OCI-LY1 (cell line): ENCODE data around the gene CAMTA1.

Source experiments
- H2AFZ ChIP-seq: fragments of 200-600 bp; sonication (generic), shearing (Covaris generic); 2 replicates; pipeline ENCODE4 v1.6.0; 2014; ENCODE audit warnings: antibody characterized with exemption, mild to moderate bottlenecking, low read length
- H3F3A ChIP-seq: fragments of 200-600 bp; sonication (generic), shearing (Covaris generic); 2 replicates; pipeline ENCODE4 v1.6.0; 2014; ENCODE audit warnings: mild to moderate bottlenecking, antibody characterized with exemption, low read length, moderate library complexity; ENCODE audit not compliant: insufficient read depth
- H3K27ac ChIP-seq: fragments of 200-600 bp; sonication (generic); 2 replicates; pipeline ENCODE4 v1.5.1; 2014; ENCODE audit warnings: low read length, mixed run types, mild to moderate bottlenecking, low read depth; ENCODE audit not compliant: poor library complexity, severe bottlenecking
- H3K27me3 ChIP-seq: fragments of 200-600 bp; sonication (generic); 2 replicates; pipeline ENCODE4 v1.6.0; 2014; ENCODE audit warnings: antibody characterized with exemption, mild to moderate bottlenecking, low read length, moderate library complexity; ENCODE audit not compliant: insufficient read depth
- H3K36me3 ChIP-seq: fragments of 200-600 bp; sonication (generic); 2 replicates; pipeline ENCODE4 v1.6.1; 2014; ENCODE audit warnings: mild to moderate bottlenecking, antibody characterized with exemption, low read length, moderate library complexity, mixed read lengths; ENCODE audit not compliant: insufficient read depth
- H3K4me1 ChIP-seq: fragments of 200-600 bp; sonication (generic); 2 replicates; pipeline ENCODE4 v1.5.1; 2014; ENCODE audit warnings: mild to moderate bottlenecking, low read length, moderate library complexity; ENCODE audit not compliant: insufficient read depth, severe bottlenecking
- H3K4me2 ChIP-seq: fragments of 200-600 bp; sonication (generic), shearing (Covaris generic); 2 replicates; pipeline ENCODE4 v1.6.1; 2014; ENCODE audit warnings: low read length
- H3K4me3 ChIP-seq: fragments of 200-600 bp; sonication (generic); 2 replicates; pipeline ENCODE4 v1.5.1; 2014; ENCODE audit warnings: low read length, low read depth, mild to moderate bottlenecking, mixed read lengths; ENCODE audit not compliant: poor library complexity, severe bottlenecking
- H3K79me2 ChIP-seq: fragments of 200-600 bp; shearing (Covaris generic); 2 replicates; pipeline ENCODE4 v1.6.1; 2016; ENCODE audit warnings: mixed run types, low read length, mixed read lengths; ENCODE audit not compliant: insufficient read depth
- H3K9ac ChIP-seq: fragments of 200-600 bp; sonication (generic), shearing (Covaris generic); 2 replicates; pipeline ENCODE4 v1.6.1; 2014; ENCODE audit warnings: mild to moderate bottlenecking, low read length, mixed read lengths
- H3K9me2 ChIP-seq: fragments of 200-600 bp; sonication (generic), shearing (Covaris generic); 2 replicates; pipeline ENCODE4 v1.6.1; 2014; ENCODE audit warnings: low read depth, mild to moderate bottlenecking, low read length, mixed read lengths
- H3K9me3 ChIP-seq: fragments of 200-600 bp; shearing (Covaris generic); 2 replicates; pipeline ENCODE4 v1.6.1; 2014; ENCODE audit warnings: low read length, mixed read lengths
- H4K20me1 ChIP-seq: fragments of 200-600 bp; sonication (generic), shearing (Covaris generic); 2 replicates; pipeline ENCODE4 v1.6.0; 2016; ENCODE audit warnings: mild to moderate bottlenecking, low read length; ENCODE audit not compliant: insufficient read depth
- EZH2 ChIP-seq: fragments of 200-600 bp; sonication (generic), shearing (Covaris generic); IDR thresholded peaks from 2 replicates; pipeline ENCODE4 v1.8.0; 2017; ENCODE audit warnings: borderline replicate concordance, mixed run types, mild to moderate bottlenecking, antibody characterized with exemption, low read length, moderate library complexity, mixed read lengths
- TF ChIP-seq, protein P1 (sequence below): fragments of 200-600 bp; sonication (generic), shearing (Covaris generic); IDR thresholded peaks from 2 replicates; pipeline ENCODE4 v1.5.1; 2017; ENCODE audit warnings: mild to moderate bottlenecking, antibody characterized with exemption, low read length, moderate library complexity, mixed read lengths

The CAMTA1 gene

GRCh38 chr1:7348580-7348979, 563.3 kb downstream of the CAMTA1 start:
- Histone ChIP-seq H3K9ac (no peak overlapping the region), H3K4me2 (no peak overlapping the region), H4K20me1 (no peaks in the 10 kb centered on the region), H3K27me3 (peaks cover 3% of the 10 kb centered on the region; the same call in 1 of the 2 replicates), H3K9me2 (no peaks in the 10 kb centered on the region), H3F3A (no peaks in the 10 kb centered on the region), H3K79me2 (no peaks in the 10 kb centered on the region), H3K36me3 (no peaks in the 10 kb centered on the region), H3K4me3 (no peak overlapping the region), H2AFZ (no peak overlapping the region), H3K4me1 (no peaks in the 10 kb centered on the region), H3K9me3 (no peaks in the 10 kb centered on the region), H3K27ac (no peak overlapping the region)
- TF ChIP-seq, protein P1, sequence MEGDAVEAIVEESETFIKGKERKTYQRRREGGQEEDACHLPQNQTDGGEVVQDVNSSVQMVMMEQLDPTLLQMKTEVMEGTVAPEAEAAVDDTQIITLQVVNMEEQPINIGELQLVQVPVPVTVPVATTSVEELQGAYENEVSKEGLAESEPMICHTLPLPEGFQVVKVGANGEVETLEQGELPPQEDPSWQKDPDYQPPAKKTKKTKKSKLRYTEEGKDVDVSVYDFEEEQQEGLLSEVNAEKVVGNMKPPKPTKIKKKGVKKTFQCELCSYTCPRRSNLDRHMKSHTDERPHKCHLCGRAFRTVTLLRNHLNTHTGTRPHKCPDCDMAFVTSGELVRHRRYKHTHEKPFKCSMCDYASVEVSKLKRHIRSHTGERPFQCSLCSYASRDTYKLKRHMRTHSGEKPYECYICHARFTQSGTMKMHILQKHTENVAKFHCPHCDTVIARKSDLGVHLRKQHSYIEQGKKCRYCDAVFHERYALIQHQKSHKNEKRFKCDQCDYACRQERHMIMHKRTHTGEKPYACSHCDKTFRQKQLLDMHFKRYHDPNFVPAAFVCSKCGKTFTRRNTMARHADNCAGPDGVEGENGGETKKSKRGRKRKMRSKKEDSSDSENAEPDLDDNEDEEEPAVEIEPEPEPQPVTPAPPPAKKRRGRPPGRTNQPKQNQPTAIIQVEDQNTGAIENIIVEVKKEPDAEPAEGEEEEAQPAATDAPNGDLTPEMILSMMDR: no peak
- no peak for TF ChIP-seq EZH2

DNA sequence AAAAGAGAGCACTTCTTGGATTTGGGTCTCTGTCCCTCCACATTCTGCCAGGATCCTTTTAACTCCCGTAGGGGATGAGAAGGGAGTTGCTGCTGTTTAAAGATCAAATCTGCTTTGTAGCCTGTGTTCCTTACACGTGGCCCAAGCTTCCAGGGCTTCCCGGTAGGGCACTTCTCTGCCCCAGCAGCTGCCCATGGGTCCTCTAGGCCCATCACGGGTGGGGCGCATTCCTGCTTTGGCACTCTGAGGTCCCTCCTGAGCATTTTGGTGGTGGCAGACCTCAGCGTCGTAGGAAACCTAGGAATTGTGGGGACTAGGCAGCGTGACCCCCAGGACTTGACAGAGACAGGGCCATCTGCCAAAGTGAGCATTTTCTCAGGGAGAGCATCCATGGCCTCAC, 565.5 kb downstream of the CAMTA1 start:
- H3F3A ChIP-seq: no peaks in the 10 kb centered on the region
- H3K4me2 ChIP-seq: no peak overlapping the region
- H3K9ac ChIP-seq: no peak overlapping the region
- H3K27me3 ChIP-seq: peaks cover 3% of the 10 kb centered on the region; the same call in 1 of the 2 replicates
- no peaks in the 10 kb centered on the region for H4K20me1 ChIP-seq
- no peak overlapping the region for H3K27ac ChIP-seq
- H3K4me1 ChIP-seq: no peaks in the 10 kb centered on the region
- TF ChIP-seq EZH2: no peak
- TF ChIP-seq, protein P1: no peak
- H3K9me2 ChIP-seq: no peaks in the 10 kb centered on the region
- H3K79me2 ChIP-seq: no peaks in the 10 kb centered on the region
- H2AFZ ChIP-seq: no peak overlapping the region
- no peaks in the 10 kb centered on the region for H3K9me3 ChIP-seq
- no peaks in the 10 kb centered on the region for H3K36me3 ChIP-seq
- H3K4me3 ChIP-seq: no peak overlapping the region

DNA sequence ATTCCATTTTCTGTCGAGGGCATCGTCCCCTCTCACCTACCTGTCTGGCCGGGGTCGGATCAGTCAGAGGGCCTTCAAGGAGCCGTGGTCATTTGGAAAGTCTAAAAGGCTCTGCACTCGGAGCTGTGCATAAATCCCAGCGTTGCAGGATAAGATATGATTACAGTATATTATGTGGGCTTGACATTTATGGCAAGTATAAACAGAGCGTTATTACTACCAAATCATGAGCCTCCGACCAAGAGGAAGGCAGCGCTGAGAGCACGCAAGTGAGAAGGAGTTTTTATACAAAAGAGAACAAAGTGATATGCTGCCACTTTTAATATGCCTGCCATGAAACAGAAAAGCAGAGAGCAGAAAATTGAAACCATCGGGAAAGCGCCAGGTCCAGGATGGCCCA, 566.4 kb downstream of the CAMTA1 start:
- Histone ChIP-seq H3K9me3 (no peaks in the 10 kb centered on the region), H3K27me3 (peaks cover 3% of the 10 kb centered on the region; the same call in 1 of the 2 replicates), H3K4me3 (no peak overlapping the region), H2AFZ (no peak overlapping the region), H3K4me2 (no peak overlapping the region), H3K79me2 (no peaks in the 10 kb centered on the region), H3F3A (no peaks in the 10 kb centered on the region), H3K9ac (no peak overlapping the region), H3K4me1 (no peaks in the 10 kb centered on the region), H3K27ac (no peak overlapping the region), H3K9me2 (no peaks in the 10 kb centered on the region), H3K36me3 (no peaks in the 10 kb centered on the region), H4K20me1 (no peaks in the 10 kb centered on the region)
- no peak for TF ChIP-seq EZH2
- TF ChIP-seq, protein P1: no peak
